ENCODE measurements around the gene MFSD11.
"Not testable (repeated sequence)": the region's sequence is repeated elsewhere in the genome, so short reads cannot be mapped to it uniquely, and the experiment has no call there.

Gene MFSD11

GRCh38 chr17:76737676-76738467 lies at the start of gene MFSD11:
TSS of gene MFSD11 (plus strand) at chr17:76738119. CDS start at chr17:76738353, 234 bp downstream.
- peak; percentile 95 for DNase-seq

GRCh38 chr17:76688165-76688622 lies 49.7 kb upstream of the MFSD11 start:
- no peak for DNase-seq

- no peak for DNase-seq
These were observed 48.1 kb upstream of the MFSD11 start for GRCh38 chr17:76689859-76690258.

GRCh38 chr17:76690596-76691280 lies 47.2 kb upstream of the MFSD11 start:
- no peak for DNase-seq

GRCh38 chr17:76691379-76692191 lies 46.3 kb upstream of the MFSD11 start:
- DNase-seq = no peak

- DNase-seq = no peak
These were observed 42.7 kb upstream of the MFSD11 start for GRCh38 chr17:76695059-76695831.

GRCh38 chr17:76696763-76697701 lies 40.9 kb upstream of the MFSD11 start:
- no peak for DNase-seq

GRCh38 chr17:76697702-76698465 lies 40.0 kb upstream of the MFSD11 start:
- no peak for DNase-seq

- DNase-seq = not testable (repeated sequence)
These were observed 39.4 kb upstream of the MFSD11 start for GRCh38 chr17:76698466-76698977.

GRCh38 chr17:76700270-76700616 lies 37.7 kb upstream of the MFSD11 start:
- DNase-seq = no peak

- no peak for DNase-seq
These were observed 37.1 kb upstream of the MFSD11 start for GRCh38 chr17:76700617-76701470.

- DNase-seq = no peak
These were observed 36.4 kb upstream of the MFSD11 start for GRCh38 chr17:76701471-76701967.

- DNase-seq = no peak
These were observed 35.8 kb upstream of the MFSD11 start for GRCh38 chr17:76702076-76702475.

GRCh38 chr17:76702941-76703637 lies 34.8 kb upstream of the MFSD11 start:
- no peak for DNase-seq

- DNase-seq = no peak
These were observed 33.1 kb upstream of the MFSD11 start for GRCh38 chr17:76704805-76705204.

- DNase-seq = no peak
These were observed 31.1 kb upstream of the MFSD11 start for GRCh38 chr17:76706817-76707216.

- DNase-seq = no peak
These were observed 29.7 kb upstream of the MFSD11 start for GRCh38 chr17:76707985-76708807.

Measured in inflammatory macrophage treated with lipopolysaccharide for 4 hours (primary cell).